VCaP (cell line): ENCODE results near the gene RBBP8NL.

Experiments used
- H3K27ac ChIP-seq: fragments of 450-650 bp; 2 replicates; pipeline ENCODE4 v1.5.1; 2017
- CTCF ChIP-seq: fragments of 450-650 bp; conservative IDR thresholded peaks from 2 replicates; pipeline ENCODE4 v1.5.1; 2017; ENCODE audit warnings: mild to moderate bottlenecking, moderate library complexity

Gene RBBP8NL

GRCh38 chr20:62472941-62473585 lies 45.7 kb upstream of the RBBP8NL start:
- no peak overlapping the region for H3K27ac ChIP-seq
- no peak for TF ChIP-seq CTCF

GRCh38 chr20:62472138-62472940 lies 45.0 kb upstream of the RBBP8NL start:
- no peak overlapping the region for H3K27ac ChIP-seq
- TF ChIP-seq CTCF = no peak

GRCh38 chr20:62470459-62470858 lies 43.1 kb upstream of the RBBP8NL start:
- no peak for TF ChIP-seq CTCF
- no peak overlapping the region for H3K27ac ChIP-seq

GRCh38 chr20:62470001-62470400 lies 42.7 kb upstream of the RBBP8NL start:
- H3K27ac ChIP-seq = no peak overlapping the region
- TF ChIP-seq CTCF = no peak

GRCh38 chr20:62469352-62469751 lies 42.0 kb upstream of the RBBP8NL start:
- no peak for TF ChIP-seq CTCF
- no peak overlapping the region for H3K27ac ChIP-seq

- TF ChIP-seq CTCF = no peak
- no peak overlapping the region for H3K27ac ChIP-seq
Measured at GRCh38 chr20:62466806-62467537, 39.6 kb upstream of the RBBP8NL start.

GRCh38 chr20:62466072-62466760 lies 38.9 kb upstream of the RBBP8NL start:
- H3K27ac ChIP-seq = no peak overlapping the region
- no peak for TF ChIP-seq CTCF
